NK-92 (cell line): Measurements from ENCODE around the gene TRIP12.
"Not testable (repeated sequence)": the region's sequence is repeated elsewhere in the genome, so short reads cannot be mapped to it uniquely, and the experiment has no call there.

Source experiments
- DNase-seq: peaks from one replicate; lab custom pipeline; 2025; ENCODE audit not compliant: unreplicated experiment; lab: John Stamatoyannopoulos, UW

The TRIP12 gene

GRCh38 chr2:229725716-229726574 is 195.9 kb downstream of the TRIP12 start:
- no peak for DNase-seq

GRCh38 chr2:229723192-229723591 is 198.6 kb downstream of the TRIP12 start:
- DNase-seq, result not testable (repeated sequence)

- DNase-seq, result no peak
Measured at GRCh38 chr2:229719926-229720647, 201.7 kb downstream of the TRIP12 start.

GRCh38 chr2:229718057-229718456 is 203.8 kb downstream of the TRIP12 start:
- no peak for DNase-seq

GRCh38 chr2:229715895-229716507 is 205.8 kb downstream of the TRIP12 start:
- no peak for DNase-seq

GRCh38 chr2:229714736-229715541 is 206.9 kb downstream of the TRIP12 start:
- DNase-seq, result no peak

- DNase-seq, result no peak
Measured at GRCh38 chr2:229714080-229714735, 207.6 kb downstream of the TRIP12 start, which contains the start of gene DNER. DNER (minus strand) TSS chr2:229714555; CDS start chr2:229714423, 132 bp downstream.
